NCI-H2107 treated with DMSO at 0.1 percent for 48 hours (cell line): ENCODE data around the gene PHF23.

Source experiments
- DNase-seq: peaks from one replicate; lab custom pipeline; 2025; ENCODE audit not compliant: unreplicated experiment; lab: John Stamatoyannopoulos, UW

Gene PHF23

GRCh38 chr17:7221278-7222092, 17.8 kb downstream of the PHF23 start:
- DNase-seq: no peak

GRCh38 chr17:7220593-7221277, 18.5 kb downstream of the PHF23 start:
- DNase-seq: no peak

DNA sequence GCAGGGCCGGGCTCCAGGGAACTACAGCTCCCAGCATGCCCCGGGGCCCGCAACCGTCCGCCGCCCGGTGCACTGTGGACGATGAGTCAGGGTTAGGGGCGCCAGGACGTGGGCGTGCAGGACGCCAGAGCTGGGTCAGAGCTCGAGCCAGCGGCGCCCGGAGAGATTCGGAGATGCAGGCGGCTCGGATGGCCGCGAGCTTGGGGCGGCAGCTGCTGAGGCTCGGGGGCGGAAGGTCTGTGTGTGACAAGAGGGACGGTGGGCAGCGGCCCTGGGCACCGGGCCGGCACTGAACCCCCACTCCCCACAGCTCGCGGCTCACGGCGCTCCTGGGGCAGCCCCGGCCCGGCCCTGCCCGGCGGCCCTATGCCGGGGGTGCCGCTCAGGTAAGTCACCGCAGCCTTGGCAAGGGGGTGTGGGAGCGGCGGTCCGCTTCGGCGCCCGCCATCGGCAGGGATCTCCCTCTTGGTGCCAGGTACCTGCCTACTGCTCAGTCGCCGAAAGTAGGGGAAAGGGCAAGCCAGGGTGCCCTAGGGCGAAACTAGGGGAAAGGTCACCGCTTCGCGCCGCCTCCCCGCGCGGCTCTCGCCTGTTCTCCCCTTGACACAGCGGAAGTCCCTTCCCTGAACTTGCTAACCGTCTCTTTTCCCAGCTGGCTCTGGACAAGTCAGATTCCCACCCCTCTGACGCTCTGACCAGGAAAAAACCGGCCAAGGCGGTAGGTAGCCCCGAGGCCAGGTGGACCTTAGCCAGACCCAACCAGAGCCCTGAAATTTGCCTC, 19.3 kb downstream of the PHF23 start, which contains the start of the genes ACADVL and DLG4:
TSS of gene ACADVL (plus strand) at position 127 of the 781 bp plus-strand sequence. CDS start at position 174, 47 bp downstream.
TSS of gene DLG4 (minus strand) at position 25 of the 781 bp plus-strand sequence.
- DNase-seq: no peak

GRCh38 chr17:7219229-7219811, 19.9 kb downstream of the PHF23 start:
- DNase-seq: no peak

DNA sequence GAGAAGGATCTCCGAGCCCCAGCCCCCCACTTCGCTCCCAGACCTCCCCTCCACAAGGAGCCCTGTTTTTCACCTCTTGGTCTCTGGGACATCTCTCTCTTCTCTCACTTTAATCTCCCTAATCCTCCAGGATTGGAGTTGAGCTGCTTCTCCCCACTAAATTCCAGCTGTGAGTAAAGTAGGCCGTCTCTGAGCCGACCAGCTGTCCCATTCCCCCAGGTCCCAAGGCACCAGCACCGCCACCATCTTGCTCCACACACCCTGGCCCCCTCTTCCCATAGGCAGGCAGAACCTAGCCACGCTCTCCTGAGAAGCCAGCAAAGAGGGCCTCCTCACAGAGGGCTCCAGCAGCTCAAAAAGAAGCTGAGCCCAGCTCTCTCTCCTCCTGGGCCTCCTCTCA, 20.5 kb downstream of the PHF23 start:
- no peak for DNase-seq

GRCh38 chr17:7218166-7218565, 21.1 kb downstream of the PHF23 start:
- no peak for DNase-seq

DNA sequence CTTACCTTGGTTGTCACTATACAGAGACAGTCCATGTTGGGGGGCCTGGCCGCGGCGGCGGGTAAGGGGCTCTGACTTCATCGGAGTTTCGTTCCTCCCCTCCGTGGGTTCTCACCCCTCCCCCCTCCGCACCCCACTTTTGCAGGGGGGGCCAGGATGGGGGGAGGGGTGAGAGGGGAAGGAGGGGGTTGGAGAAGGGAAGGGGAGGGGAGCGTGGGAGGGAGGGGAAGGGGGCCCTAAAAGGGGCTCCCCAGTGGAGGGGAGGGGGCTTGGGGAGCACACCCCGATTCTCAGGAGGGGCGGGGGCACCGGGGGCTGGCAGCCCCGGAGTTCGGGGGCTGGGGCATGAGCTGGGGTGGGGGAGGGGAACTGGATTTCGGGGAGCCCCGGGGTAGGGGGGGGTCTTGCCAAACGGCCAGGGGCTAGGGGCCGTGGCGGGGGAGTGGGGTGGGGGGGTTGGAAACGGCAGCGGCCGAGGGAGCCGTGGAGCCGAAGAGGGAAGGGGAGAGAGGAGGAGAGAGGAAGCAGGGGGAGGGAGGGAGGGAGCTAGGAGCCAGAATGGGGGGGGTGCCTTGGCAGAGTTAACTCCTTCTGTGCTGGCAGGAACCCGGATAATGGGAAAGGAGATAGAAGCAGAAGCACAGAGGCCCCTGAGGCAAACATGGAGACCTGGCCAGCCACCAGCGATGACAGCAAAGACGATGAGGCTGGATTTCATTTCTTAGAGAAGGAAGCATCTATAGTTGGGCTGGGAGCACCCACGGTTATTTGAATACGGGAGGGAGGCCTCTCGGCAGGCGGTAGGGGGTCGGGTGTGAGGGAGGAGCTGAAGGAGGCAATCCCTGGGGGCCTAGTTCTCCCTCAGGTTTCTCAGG, 21.9 kb downstream of the PHF23 start:
- no peak for DNase-seq

- no peak for DNase-seq
Observed at GRCh38 chr17:7216242-7217112, 22.8 kb downstream of the PHF23 start.

DNA sequence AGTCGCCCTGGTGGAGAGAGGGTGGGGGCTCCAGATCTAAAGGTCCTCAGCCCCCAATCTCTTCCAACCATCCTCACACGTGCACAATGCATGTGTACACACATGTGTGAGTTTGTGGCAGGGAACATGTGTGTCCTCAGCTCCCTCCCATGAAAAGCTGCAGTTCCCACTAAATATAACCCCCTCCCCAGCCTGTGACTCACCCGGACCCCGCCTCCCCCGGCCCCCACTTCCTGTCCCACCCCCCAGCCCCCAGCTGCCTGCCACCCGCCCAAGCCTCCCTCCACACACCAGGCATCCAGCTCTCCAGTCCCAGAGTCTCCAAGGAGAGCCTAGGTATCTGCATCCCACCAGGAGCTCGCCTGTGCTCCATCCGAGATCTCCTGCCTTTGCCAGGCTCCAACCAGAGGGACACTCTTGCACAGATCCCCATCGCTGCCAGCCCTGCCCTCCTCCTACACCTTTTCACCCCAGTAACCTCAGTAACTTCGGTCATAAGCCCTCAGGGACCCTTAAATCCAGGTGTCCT, 23.5 kb downstream of the PHF23 start:
- no peak for DNase-seq

- DNase-seq: no peak
Observed at GRCh38 chr17:7215136-7215638, 24.1 kb downstream of the PHF23 start.

DNA sequence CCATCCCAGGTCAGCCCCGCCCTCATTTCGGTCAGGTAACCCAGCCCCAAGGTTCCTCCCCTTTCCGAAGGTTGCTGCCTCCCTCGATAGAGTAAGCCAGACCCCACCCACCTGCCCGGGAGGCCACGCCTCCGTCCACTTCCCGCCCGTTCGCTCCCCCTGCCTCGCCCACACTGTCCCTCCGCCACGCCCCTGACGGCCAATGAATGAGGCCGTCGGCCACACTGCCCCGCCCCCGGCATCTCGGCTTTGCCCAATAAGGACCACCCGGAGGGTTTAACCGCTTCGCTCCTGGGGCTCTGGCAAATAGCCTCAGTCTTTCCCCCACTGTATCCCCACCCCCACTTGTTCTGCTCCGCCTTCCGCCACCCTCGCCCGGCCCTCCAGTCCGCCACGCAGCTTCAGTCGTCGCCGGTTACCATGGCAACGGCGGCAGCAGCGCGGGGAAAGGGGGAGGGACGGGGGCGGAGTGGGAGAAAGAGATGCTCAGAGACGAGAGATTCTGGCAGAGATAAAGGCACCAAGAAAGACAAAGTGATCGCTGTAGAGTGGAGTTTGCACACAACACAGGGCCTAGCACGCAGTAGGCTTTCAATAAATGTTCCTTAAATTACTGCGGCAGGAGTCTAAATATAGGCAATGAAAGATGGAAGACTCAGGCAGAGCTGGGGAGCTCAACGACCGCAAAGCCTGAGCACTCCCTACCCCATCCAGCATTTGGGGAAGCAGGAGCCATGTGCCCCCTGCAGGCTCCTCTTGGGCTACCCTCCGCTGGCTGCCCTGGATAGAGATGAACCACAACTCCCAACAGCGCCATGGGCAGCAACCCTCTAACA, 24.7 kb downstream of the PHF23 start:
- peak; percentile 70 for DNase-seq

GRCh38 chr17:7213895-7214299, 25.4 kb downstream of the PHF23 start:
- DNase-seq: peak; percentile 47

- no peak for DNase-seq
Observed at GRCh38 chr17:7211491-7212273, 27.6 kb downstream of the PHF23 start.

- no peak for DNase-seq
Observed at GRCh38 chr17:7208754-7209460, 30.4 kb downstream of the PHF23 start.

- DNase-seq: no peak
Observed at GRCh38 chr17:7208027-7208571, 31.2 kb downstream of the PHF23 start.
